ENCODE results near the gene GRIK2. TPM values are rescaled to one million over a fixed set of nuclear protein-coding genes. Genes with fewer than 3 reads are reported as not detected.
A peak's percentile ranks its signal among the peaks of the same experiment; 100 is the strongest.
"Not testable (repeated sequence)": the region's sequence is repeated elsewhere in the genome, so short reads cannot be mapped to it uniquely, and the experiment has no call there.

GRIK2 gene
- 3.1 TPM for polyA plus RNA-seq (ENCODE audit: insufficient read length)

DNA sequence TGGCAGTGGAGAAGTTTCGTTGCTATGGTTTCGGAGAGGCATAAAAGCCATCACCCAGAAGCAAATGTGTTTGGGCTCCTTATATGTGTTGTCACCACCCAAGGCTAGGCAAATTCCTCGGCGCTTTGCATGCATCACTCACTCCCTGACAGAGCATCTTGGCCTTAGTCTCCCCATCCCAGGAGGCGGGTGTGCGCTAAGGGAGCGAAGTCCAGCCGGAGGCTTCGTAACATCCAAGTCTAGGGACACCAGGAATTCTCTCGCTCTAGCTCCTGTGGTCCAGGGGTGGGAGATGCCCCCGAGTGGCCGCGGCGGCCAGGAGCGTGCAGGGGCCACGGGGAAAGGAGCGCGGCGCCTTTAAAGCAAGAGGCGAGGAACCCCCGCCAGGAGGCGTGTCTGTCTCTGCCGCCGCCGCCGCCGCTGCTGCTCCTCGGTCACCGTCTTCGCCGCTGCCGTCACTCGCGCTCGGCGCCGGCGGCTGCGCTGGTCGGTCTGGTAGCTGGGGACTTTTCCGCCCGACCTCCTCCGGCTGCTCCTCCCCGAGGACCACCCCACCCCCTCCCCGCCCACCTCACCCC, at the start of gene GRIK2:
GRIK2 (plus strand) TSS at position 458 of the 578 bp plus-strand sequence.
- peak; percentile 8 for DNase-seq

DNA sequence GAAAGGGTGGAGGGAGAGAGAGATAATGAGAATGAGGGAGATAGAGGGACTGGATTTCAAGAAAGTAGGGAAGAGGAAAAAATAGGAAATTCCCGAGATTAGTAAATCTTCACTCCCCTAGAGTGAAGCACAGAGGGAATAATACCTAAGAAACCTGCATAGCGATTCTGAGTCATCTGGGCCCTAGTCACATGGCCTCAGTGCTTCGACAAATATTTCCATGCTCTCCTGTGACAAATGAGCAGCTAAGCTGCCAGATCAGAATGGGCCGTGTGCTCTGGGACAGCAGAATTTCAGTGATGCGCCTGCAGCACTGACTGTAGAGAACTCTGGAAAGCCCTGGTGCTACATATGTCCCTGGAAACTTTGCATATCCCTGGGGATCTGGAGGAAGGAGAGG, 48.6 kb upstream of the GRIK2 start:
- DNase-seq, result no peak

DNA sequence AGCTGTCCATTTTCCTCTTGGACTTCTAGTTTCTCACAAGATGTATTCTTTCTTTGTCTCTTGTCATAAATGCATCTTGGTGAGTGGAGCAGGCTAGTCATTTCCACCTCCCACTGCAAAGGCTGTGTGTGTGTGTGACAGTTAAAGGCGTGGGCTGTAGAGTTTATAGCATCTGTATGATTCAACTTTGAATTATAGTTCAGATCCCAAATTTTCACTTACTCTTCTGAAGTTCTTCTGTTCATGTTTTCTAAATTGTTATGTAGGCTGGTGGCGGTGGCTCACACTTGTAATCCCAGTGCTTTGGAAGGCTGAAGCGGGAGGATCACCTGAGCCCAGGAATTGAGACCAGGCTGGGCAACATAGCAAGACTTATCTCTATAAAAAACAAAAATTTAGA, 44.7 kb upstream of the GRIK2 start:
- no peak for DNase-seq

DNA sequence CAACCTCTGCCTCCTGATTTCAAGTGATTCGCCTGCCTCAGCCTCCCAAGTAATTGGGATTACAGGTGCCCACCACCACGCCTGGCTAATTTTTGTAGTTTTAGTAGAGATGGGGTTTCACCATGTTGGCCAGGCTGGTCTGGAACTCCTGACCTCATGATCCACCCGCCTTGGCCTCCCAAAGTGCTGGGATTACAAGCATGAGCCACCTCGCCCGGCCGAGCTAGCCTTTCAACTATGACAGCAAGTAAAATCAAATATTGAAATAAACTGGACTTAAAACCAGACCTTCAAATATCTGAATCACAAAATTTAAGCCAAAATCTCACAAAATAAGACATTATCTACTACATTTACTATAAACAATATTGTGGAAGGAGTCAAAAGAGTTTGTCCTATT, 42.9 kb upstream of the GRIK2 start:
- not testable (repeated sequence) for DNase-seq

DNA sequence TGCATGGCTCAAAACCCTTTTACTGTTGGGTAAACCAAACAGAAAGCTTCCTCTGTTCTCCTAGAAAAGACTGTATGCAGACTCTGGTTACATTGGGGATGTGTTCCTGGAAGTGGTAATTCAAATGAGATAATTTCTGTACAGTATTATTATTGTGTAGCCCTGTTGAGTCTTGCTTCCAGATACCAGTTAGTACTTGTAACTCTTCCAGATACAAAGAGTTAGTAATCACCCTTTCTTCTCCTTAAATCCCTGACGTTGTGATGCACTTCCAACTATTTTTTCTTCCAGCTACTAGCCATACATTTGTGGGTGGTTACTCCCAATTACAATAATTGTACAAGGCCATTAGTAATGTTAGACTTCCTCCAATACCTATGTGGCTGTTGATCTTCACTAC, 42.3 kb upstream of the GRIK2 start:
- no peak for DNase-seq

DNA sequence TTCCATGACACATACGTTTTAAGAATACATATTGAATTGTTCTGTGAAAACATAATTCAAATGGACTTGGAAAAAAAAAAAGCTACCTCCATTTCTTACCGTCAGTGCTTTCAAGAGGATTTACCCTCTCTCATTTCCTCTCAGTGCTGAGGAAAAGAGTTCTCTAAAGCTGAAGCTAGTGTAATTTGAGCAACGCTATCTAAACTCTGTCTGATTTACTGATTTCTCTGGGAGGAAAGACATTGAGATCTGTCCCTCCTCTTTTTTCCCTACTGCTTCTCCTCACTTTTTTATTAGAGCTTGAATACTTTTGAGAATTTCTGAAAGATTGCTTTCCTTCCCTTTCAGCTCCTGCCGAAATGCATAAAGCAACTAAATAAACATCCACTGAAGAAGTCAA, 41.2 kb upstream of the GRIK2 start:
- DNase-seq, result no peak

DNA sequence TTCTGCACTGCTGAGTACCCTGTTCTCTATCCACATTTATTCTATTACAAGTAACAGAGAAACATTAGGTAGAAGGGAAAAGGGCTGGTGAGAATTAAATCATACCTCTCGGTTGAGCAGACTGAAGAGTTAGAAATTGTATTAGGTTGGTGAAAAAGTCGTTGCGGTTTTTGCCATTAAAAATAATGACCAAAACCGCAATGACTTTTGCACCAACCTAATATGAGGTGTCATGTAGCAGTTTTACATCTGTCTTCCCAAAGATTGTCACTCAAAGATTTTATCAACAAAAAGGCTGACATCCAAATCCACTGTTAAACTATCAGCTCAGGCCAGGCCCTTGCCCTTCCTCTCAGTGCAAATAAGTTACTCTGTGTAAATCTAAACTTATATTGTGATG, 28.3 kb upstream of the GRIK2 start:
- no peak for DNase-seq

DNA sequence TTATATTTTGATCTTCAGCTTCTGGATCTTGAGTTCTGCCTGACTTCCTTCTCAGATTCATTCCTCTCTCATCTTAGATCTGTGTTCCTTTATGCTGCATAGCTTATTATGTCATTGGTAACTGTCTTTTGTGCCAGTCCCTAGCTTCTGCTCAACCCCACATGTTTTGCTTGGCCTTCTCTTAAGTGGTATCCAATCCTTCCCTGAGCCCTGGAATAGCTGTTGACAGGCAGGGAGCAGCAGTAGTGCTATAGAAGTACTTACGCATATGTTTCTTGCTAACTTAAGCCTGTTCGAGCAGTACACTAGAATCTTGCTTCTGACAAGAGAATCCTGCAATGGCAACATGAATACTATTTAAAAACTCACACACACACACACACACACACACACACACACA, 13.6 kb upstream of the GRIK2 start:
- no peak for DNase-seq

DNA sequence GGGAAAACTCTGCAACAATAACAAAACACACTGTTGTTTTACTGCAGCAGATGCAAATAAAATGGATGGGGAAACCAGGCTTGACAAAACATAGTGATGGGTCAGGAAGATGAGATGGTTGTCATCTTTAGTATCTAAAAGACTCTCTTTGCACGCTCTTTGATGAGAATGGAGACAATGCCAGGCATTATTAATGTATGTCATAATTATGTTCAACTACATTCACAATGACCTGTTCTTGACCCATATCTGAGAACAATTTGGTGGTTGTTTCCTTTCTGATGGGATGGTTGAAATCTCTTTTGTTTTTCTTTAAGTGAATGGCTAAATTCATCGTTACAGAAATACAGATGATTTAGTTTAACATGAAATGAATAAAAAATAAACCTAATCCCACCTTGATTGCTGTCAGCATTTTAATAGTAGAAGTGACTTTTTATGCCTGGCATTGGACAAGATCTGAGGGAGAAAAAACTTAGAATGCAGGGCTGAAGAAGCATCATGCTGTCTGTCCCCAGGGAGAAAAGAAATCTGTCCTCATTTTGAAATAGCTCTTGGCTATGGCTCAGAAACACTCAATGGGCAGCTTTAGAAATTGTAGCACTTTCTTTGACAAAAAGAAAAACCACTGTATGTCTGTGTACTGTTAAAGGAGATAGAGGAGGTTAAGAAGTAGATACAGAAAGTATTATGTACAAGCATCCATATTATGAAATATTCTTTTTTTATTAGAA, 12.4 kb upstream of the GRIK2 start:
- DNase-seq, result no peak

DNA sequence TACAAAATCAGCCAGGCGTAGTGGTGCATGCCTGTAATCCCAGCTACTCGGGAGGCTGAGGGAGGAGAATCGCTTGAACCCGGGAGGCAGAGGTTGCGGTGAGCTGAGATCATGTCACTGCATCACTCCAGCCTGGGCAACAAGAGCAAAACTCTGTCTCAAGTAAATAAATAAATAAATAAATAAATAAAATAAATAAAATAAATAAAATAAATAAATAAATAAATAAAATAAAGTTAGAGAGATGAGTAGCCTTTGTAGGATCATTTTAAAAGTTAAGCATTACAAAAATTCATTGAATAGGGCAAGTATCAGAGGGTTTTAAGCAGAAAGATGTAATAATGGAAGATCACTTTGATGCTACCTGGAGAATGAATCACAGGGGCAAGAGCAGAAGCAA, 9.8 kb upstream of the GRIK2 start:
- not testable (repeated sequence) for DNase-seq

DNA sequence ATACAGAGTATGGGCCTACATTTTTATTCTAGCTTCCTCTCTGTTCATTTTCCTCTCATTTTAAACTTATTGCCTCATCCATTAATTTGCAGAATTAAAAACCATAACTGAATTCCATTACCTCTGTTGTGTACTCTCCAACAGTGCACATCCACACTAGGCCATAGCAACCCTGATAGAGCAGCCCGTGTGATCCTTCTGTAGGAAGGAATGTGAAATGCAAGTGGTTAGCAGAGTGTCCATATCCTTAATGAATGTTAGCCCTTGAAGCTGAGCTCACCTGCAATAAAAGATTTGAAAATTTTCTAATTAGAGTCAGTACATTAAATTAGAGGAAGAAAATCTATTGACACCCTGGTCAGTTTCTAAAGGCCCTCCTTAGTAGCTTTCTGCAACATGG, 6.5 kb upstream of the GRIK2 start:
- DNase-seq, result no peak

DNA sequence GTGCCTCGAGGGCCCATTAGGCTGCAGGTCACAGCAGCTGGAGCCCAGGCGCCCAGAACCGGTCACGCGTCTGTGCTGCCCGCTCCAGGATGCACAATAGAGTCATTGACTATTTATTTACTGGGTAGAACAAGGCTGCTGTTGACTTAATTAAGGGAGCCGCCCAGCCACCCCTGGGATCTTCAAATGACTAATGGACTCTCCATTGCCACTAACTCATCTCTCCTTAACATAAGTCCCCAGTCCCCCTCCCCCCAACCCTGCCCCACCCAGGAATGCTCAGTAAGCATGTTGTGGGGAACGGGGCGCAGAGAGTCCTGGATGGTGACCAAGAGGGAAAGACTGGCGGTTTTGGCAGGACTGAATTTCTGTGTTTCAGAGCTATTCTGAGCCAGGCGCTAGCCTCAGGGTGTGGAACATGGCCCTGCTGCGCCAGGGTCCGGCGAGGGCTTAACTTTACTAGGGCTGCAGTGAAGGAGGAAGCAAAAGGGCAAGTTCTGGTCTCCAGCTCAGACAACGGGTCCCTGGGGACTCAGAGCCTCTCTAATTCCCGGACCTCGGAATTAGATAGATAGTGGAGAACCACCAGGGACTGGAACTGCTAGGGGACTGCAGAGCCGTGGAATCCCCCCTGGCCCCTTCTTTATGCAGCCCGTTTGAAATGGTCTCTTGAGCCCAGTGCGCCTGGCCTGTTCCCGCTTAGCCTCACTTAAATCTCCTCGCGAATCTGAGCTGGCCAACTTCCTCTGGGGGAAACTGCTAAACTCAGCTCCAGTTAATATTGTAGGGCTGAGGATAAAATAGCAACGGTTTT, 1.5 kb upstream of the GRIK2 start:
- DNase-seq, result no peak

DNA sequence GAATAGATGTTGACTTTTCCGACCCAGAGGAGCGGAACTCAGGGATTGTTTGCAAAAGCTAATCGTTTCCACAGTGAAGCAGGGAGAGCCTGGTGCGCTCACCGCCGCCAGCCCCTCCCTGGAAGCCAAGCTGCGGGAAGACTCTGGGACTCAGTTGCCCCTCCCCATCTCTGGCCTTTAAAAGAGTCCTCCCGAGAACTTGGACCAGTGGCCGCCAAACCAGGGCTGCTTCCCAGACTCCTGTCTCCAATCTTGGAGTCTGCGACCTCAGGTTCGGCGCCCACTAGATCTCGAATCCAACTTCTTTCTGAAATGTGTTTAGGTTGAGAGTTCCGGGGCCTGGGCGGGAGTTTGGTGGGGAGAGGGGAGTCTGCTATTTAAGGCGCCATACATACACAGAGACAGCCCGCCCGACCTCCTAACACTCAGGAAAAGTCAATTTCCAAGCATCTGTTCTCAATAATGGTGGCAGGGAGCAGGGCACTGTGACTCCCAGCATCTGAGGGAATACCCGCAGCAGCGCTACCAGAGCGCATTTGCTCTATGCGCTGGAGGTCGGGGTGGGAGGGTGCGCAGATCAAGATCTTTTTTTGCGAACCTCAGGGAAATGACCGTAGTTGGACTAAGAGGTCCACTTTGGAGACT, 800 bp upstream of the GRIK2 start:
- no peak for DNase-seq

DNA sequence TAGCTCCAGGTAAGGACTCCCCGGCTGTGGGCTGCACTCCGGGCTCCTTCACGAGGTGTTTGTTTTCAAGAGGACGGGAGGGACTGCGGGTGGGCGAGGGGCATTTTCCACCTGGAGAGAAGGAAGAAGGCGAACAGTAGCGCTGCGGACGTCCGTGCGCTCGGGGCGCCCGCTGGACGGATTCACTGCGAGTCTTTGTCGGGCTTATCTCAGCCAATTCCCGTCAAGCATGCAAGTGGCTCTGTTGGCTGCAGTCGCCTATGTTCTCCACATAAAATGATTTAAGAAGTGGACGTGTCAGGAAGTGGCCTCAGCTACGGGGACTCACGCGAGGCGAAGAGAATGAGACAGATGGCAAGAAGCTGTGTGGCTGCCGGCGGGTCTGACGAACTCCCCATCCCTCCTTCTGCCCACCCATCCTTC, 332 bp downstream of the GRIK2 start:
- DNase-seq, result peak; percentile 8

DNA sequence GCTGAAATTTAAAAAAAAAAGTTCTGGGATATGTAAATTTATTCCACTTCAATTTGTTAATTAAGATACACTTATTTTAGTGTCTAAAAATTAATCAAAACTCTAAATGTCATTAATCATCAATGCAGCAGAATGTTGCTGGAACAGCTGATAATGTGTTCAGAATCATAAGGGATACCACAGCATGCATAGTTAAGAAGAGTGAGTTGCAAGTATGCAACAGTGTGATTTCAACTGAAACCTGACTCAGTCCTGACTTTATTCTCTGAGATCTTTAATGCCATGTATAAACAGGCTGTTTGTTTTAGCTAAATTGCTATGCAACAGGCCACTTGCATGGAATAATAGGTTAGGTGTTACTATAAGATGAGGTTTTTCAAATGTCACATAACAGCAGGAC, 1.4 kb downstream of the GRIK2 start:
- DNase-seq, result no peak

DNA sequence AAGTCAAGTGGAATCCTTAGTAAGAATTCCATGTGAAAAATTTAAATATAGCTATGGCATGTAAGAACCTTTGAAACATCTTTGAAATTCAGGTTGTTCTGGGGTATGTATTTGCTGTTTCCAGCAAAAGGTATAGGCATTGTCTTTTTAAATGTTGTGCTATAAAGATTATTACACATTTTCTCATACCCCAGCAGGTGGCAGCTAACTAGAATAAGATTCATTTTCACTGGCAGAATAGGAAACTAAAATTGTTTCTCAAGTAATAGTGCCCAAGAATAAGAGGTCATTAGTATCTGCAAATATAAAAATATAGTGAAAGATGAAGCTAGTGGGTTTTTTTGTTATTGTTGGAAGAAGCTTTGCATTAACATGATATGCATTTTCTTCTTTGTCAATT, 1.8 kb downstream of the GRIK2 start:
- no peak for DNase-seq

DNA sequence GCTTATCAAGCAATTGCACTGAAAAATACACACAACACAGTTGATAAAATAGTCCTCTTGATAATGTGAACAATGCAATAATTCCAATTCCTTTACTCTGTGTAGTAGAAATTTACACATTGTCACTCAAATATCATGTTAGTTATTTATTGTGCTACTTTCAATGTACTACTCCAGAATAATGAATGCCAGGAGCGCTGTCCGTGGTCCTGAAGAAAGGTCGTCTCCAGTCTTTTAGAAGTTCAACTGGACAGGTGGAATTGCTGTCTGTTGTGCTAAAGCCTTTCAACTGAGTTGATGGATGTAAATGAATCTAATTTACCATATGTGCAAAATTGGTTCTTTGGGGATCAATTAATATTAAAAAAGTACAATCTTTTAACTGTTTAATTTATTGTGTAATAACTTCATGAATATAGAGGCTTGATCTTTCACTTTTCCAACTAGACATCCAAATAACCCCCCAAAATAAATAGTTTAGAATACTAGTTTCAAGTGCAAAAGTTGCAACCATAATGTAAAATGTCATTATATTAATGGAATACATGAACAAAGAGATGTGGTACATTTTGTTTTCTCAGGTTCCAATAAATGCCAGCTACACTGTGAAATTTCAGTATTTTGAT, 3.2 kb downstream of the GRIK2 start:
- peak; percentile 59 for DNase-seq

DNA sequence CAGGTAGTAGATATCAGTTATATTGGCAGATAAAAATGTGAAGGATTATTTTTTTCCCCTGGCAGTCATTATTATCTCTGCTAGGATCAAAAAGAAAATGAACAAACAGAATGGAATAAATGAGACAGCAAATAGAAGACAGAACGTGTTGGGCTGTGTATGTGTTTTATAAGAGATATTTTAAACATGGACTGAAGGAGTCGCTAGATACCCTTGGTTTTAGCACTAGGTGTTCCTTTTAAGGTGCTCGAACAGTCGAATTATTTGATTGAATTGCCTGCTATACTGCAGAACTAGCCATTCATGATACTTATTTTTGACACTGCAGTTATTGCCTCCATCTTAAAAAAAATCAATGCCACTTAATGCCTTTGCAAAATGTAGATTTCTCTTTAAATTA, 3.7 kb downstream of the GRIK2 start:
- DNase-seq, result no peak

DNA sequence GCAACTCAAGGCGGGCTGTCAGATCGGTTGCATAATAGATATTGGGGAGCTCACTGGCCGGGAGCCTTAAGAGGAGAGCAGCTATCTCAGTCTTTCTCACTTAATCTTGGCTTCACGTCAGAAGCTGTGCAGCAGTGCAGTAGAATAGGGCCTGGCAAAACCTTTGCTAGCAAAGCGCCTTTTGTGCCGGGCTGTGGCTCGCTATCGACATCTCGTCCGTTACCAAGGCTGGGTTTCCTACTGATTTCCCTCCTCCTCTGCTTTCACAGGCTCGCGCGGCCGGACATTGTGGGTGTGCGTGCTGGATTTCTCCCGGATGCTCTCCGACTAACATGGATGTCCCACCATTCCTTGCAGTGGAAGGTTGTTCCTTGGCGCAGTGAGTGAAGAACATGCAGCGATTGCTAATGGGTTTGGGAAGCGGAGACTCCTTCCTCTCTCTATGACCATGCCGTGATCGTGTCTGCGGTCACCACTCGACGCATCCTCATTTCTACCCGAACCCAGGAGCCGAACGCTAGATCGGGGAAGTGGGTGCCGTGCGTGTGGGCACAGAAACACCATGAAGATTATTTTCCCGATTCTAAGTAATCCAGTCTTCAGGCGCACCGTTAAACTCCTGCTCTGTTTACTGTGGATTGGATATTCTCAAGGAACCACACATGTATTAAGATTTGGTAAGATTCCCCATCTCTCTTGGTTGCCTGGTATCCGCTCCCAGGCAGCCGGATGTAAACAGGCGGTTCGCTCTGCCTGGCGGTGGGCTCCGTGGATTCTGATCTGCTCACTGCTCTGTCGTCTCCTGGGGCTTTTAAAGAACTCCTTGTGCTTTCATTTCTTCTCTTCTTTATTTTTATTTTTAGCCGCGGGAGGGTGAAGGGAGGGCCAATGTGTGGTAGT, 5.5 kb downstream of the GRIK2 start:
- no peak for DNase-seq

DNA sequence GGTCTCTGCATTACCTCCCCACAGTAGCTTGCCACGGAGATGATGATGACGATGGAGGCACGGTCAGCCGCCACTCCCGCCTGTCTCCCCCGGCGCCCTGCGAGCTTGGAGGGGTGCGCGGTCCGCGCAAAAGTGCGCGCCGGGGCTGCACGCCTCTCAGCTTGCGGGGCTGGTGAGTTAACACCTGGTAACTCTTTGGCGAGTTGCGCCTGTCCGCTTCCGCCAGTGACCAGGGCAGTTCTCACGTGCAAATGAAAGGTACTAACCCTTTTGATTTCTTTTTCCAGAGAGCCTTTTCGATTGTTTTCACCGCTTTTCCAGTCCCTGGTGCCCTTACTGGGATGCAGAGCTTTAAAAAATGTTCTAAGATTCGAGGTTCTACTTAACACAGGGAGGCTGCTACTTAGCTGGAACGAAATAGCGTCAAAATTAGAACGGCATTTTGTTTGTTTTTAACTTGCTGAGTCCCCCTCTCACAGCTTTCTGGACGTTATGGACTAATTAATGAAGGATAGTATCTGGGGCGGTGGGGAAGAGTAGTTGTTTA, 6.2 kb downstream of the GRIK2 start:
- no peak for DNase-seq

Data from hindlimb muscle (tissue), 1 donor.